Right lobe of liver (tissue), 4 donors: ENCODE measurements around the gene MAGI1.

Experiments used
- CTCF ChIP-seq, 4 donors: fragments of 200-600 bp in 3 of 4; fragments of 450-650 bp in 1 of 4; IDR thresholded peaks; one replicate each; pipeline versions ENCODE4 v1.5.1 to v1.8.0; 2016 to 2022; ENCODE audit warnings: antibody characterized with exemption in 4 of 4, mild to moderate bottlenecking in 2 of 4
- POLR2A ChIP-seq: fragments of 450-650 bp; IDR thresholded peaks from one replicate; pipeline ENCODE4 v1.6.1; 2017; ENCODE audit warnings: antibody characterized with exemption, mild to moderate bottlenecking
- donor health status: DM: no; HTN: no; CAD: no.
- donor health status: DM: no; HTN: no; CAD: no.
- donor health status: DM: no; HTN: yes; CAD: no.

DNA sequence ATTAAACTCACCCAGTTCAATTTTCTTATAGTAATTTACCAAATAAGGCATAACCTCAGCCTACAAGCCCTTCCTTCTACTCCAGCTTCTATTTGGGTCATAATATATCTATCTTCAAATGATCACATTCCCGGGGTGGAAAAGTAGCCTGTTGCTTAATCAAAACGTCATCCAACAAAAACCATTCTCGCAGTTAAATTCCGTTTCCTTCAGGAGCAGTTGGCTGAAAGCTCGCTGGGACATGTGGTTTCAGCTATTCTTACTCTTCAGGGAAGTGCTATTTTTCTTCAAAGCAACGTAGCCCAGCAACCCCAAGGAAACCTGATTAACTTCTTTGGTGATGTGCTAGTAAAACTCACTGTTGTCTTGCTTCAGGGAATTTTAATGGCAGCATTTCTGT is 59.6 kb downstream of the MAGI1 start:
- TF ChIP-seq CTCF (IDR thresholded peaks at IDR 0.05) (no peak), POLR2A (no peak)
